Omental fat pad (tissue), 4 donors: Measurements from ENCODE around the gene PLCD1. TPM values are rescaled to one million over a fixed set of nuclear protein-coding genes. Genes with fewer than 3 reads are reported as not detected.

Source experiments
- small RNA-seq: library from RNA; depleted of rRNA; stranded (forward); fragments of <200 nt; gene quantifications from one replicate; pipeline ENCODE3, GENCODE V24; 2016
- total RNA-seq, 4 donors: library from RNA; depleted of rRNA; stranded (reverse); fragments of >200 nt; gene quantifications; one replicate each; pipeline ENCODE4 v1.1.0, GENCODE V29; 2016

Gene PLCD1
- total RNA-seq, 4 donors from 2014 or later: 12.5 to 24.4 (median 19.0) TPM

Small RNA genes lying within 50 kb of the gene (small RNA-seq; reads per million reads assigned to genes)
- gene MIR26A1 (1.3 reads per million, percentile 8 among the genes with 10 or more reads in this experiment), gene RF00019 (not detected)

Other genes starting within 250 kb of the PLCD1 start
- 10 to 100 TPM; 23.9 to 41.8 (median 33.2) TPM for gene CTDSPL, start 167.8 kb downstream of the PLCD1 start, total RNA-seq
- gene VILL, start 38.9 kb downstream of the PLCD1 start, total RNA-seq: 10 to 100 TPM in 1 of 4 donors, 1 to 10 TPM in 3; 4.4 to 15.0 (median 5.6) TPM
- 1 to 10 TPM in 3 of 4 donors, under 1 TPM in 1; 0.47 to 5.5 (median 1.4) TPM for gene DLEC1, start 9.6 kb upstream of the PLCD1 start, total RNA-seq
- gene ACAA1, start 107.5 kb upstream of the PLCD1 start, total RNA-seq: 10 to 100 TPM; 48.1 to 69.5 (median 62.5) TPM
- gene MYD88, start 109.0 kb upstream of the PLCD1 start, total RNA-seq: 10 to 100 TPM; 37.6 to 78.0 (median 53.6) TPM
- gene OXSR1, start 135.9 kb upstream of the PLCD1 start, total RNA-seq: 10 to 100 TPM; 29.8 to 51.7 (median 45.5) TPM
- 1 to 10 TPM in 1 of 4 donors, under 1 TPM in 3; 0.48 to 2.5 (median 0.94) TPM for gene SLC22A13, start 236.2 kb upstream of the PLCD1 start, total RNA-seq